GM23338 (cell line): ENCODE results near the gene SEC61G.

Experiments used
- EZH2 ChIP-seq: fragments of 200-600 bp; sonication (generic); IDR thresholded peaks from one replicate; pipeline ENCODE4 v1.8.0; 2017; ENCODE audit warnings: antibody characterized with exemption, mild to moderate bottlenecking, low read depth; ENCODE audit not compliant: unreplicated experiment
- EZH2phosphoT487 ChIP-seq: fragments of 200-600 bp; sonication (generic); IDR thresholded peaks from one replicate; pipeline ENCODE4 v1.8.1; 2018; ENCODE audit warnings: antibody characterized with exemption; ENCODE audit not compliant: unreplicated experiment
- JUNB ChIP-seq: IDR thresholded peaks from one replicate; pipeline ENCODE4 v1.6.1; 2016; ENCODE audit warnings: antibody characterized with exemption; ENCODE audit not compliant: unreplicated experiment
- NANOG ChIP-seq: IDR thresholded peaks from 2 replicates; pipeline ENCODE4 v1.6.1; 2016; ENCODE audit warnings: antibody characterized with exemption, borderline replicate concordance
- POLR2AphosphoS5 ChIP-seq: IDR thresholded peaks from 2 replicates; pipeline ENCODE4 v1.6.1; 2016; ENCODE audit warnings: antibody characterized with exemption, low read depth
- ZNF331 ChIP-seq: fragments of 250-450 bp; sonication (Bioruptor Pico); IDR thresholded peaks from 2 replicates; pipeline ENCODE4 v1.5.0; 2020; ENCODE audit warnings: low read depth, mild to moderate bottlenecking, moderate library complexity
- TF ChIP-seq, protein P1 (sequence below): IDR thresholded peaks from 2 replicates; pipeline ENCODE4 v1.6.1; 2016; ENCODE audit warnings: antibody characterized with exemption
- TF ChIP-seq, protein P2 (sequence below): IDR thresholded peaks from one replicate; pipeline ENCODE4 v1.6.1; 2018; ENCODE audit warnings: antibody characterized with exemption; ENCODE audit not compliant: unreplicated experiment
- TF ChIP-seq, protein P3 (sequence below), 2 experiments: fragments of 200-600 bp in 1 of 2; sonication (generic) in 1 of 2; conservative IDR thresholded peaks; 2 replicates each; pipeline versions ENCODE4 v1.5.1 to v1.6.1; 2016 to 2017; ENCODE audit warnings: antibody characterized with exemption in 2 of 2, low read depth in 2 of 2, mild to moderate bottlenecking in 2 of 2, moderate library complexity in 1 of 2
- TF ChIP-seq, protein P4 (sequence below): fragments of 250-450 bp; sonication (Bioruptor Pico); IDR thresholded peaks from 2 replicates; pipeline ENCODE4 v1.5.0; 2020; ENCODE audit warnings: mild to moderate bottlenecking, moderate library complexity

DNA sequence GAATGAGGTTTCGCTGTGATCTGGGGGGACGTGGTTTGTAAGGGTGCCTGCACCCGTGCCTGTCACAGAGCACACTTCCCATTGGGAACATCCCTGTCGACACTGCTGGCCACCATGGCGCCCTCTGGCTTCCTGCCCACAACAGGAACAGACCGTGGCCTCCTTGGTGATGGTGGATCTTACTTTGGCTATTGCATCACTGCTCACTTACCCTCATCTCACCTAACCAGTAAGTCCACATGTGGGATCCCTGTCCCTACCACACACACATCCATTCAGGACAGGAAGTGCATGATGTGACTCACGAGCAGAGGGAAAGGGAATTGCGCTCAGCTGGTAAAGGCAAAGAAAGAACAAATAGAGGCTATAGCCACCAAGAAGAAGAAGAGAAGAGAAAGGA is 26.2 kb upstream of the SEC61G start:
- TF ChIP-seq, protein P1, sequence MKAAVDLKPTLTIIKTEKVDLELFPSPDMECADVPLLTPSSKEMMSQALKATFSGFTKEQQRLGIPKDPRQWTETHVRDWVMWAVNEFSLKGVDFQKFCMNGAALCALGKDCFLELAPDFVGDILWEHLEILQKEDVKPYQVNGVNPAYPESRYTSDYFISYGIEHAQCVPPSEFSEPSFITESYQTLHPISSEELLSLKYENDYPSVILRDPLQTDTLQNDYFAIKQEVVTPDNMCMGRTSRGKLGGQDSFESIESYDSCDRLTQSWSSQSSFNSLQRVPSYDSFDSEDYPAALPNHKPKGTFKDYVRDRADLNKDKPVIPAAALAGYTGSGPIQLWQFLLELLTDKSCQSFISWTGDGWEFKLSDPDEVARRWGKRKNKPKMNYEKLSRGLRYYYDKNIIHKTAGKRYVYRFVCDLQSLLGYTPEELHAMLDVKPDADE: no peak
- TF ChIP-seq ZNF331 (CRISPR knock-in tag) (no peak), POLR2AphosphoS5 (no peak), NANOG (no peak), EZH2 (no peak), JUNB (no peak), EZH2phosphoT487 (no peak)
- TF ChIP-seq, protein P2, sequence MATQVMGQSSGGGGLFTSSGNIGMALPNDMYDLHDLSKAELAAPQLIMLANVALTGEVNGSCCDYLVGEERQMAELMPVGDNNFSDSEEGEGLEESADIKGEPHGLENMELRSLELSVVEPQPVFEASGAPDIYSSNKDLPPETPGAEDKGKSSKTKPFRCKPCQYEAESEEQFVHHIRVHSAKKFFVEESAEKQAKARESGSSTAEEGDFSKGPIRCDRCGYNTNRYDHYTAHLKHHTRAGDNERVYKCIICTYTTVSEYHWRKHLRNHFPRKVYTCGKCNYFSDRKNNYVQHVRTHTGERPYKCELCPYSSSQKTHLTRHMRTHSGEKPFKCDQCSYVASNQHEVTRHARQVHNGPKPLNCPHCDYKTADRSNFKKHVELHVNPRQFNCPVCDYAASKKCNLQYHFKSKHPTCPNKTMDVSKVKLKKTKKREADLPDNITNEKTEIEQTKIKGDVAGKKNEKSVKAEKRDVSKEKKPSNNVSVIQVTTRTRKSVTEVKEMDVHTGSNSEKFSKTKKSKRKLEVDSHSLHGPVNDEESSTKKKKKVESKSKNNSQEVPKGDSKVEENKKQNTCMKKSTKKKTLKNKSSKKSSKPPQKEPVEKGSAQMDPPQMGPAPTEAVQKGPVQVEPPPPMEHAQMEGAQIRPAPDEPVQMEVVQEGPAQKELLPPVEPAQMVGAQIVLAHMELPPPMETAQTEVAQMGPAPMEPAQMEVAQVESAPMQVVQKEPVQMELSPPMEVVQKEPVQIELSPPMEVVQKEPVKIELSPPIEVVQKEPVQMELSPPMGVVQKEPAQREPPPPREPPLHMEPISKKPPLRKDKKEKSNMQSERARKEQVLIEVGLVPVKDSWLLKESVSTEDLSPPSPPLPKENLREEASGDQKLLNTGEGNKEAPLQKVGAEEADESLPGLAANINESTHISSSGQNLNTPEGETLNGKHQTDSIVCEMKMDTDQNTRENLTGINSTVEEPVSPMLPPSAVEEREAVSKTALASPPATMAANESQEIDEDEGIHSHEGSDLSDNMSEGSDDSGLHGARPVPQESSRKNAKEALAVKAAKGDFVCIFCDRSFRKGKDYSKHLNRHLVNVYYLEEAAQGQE: no peak
- TF ChIP-seq, protein P3, sequence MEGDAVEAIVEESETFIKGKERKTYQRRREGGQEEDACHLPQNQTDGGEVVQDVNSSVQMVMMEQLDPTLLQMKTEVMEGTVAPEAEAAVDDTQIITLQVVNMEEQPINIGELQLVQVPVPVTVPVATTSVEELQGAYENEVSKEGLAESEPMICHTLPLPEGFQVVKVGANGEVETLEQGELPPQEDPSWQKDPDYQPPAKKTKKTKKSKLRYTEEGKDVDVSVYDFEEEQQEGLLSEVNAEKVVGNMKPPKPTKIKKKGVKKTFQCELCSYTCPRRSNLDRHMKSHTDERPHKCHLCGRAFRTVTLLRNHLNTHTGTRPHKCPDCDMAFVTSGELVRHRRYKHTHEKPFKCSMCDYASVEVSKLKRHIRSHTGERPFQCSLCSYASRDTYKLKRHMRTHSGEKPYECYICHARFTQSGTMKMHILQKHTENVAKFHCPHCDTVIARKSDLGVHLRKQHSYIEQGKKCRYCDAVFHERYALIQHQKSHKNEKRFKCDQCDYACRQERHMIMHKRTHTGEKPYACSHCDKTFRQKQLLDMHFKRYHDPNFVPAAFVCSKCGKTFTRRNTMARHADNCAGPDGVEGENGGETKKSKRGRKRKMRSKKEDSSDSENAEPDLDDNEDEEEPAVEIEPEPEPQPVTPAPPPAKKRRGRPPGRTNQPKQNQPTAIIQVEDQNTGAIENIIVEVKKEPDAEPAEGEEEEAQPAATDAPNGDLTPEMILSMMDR (conservative IDR thresholded peaks at IDR 0.05; ENCODE audit: low read depth in 2 of 2): peak; percentile 35 to 71
- TF ChIP-seq, protein P4, sequence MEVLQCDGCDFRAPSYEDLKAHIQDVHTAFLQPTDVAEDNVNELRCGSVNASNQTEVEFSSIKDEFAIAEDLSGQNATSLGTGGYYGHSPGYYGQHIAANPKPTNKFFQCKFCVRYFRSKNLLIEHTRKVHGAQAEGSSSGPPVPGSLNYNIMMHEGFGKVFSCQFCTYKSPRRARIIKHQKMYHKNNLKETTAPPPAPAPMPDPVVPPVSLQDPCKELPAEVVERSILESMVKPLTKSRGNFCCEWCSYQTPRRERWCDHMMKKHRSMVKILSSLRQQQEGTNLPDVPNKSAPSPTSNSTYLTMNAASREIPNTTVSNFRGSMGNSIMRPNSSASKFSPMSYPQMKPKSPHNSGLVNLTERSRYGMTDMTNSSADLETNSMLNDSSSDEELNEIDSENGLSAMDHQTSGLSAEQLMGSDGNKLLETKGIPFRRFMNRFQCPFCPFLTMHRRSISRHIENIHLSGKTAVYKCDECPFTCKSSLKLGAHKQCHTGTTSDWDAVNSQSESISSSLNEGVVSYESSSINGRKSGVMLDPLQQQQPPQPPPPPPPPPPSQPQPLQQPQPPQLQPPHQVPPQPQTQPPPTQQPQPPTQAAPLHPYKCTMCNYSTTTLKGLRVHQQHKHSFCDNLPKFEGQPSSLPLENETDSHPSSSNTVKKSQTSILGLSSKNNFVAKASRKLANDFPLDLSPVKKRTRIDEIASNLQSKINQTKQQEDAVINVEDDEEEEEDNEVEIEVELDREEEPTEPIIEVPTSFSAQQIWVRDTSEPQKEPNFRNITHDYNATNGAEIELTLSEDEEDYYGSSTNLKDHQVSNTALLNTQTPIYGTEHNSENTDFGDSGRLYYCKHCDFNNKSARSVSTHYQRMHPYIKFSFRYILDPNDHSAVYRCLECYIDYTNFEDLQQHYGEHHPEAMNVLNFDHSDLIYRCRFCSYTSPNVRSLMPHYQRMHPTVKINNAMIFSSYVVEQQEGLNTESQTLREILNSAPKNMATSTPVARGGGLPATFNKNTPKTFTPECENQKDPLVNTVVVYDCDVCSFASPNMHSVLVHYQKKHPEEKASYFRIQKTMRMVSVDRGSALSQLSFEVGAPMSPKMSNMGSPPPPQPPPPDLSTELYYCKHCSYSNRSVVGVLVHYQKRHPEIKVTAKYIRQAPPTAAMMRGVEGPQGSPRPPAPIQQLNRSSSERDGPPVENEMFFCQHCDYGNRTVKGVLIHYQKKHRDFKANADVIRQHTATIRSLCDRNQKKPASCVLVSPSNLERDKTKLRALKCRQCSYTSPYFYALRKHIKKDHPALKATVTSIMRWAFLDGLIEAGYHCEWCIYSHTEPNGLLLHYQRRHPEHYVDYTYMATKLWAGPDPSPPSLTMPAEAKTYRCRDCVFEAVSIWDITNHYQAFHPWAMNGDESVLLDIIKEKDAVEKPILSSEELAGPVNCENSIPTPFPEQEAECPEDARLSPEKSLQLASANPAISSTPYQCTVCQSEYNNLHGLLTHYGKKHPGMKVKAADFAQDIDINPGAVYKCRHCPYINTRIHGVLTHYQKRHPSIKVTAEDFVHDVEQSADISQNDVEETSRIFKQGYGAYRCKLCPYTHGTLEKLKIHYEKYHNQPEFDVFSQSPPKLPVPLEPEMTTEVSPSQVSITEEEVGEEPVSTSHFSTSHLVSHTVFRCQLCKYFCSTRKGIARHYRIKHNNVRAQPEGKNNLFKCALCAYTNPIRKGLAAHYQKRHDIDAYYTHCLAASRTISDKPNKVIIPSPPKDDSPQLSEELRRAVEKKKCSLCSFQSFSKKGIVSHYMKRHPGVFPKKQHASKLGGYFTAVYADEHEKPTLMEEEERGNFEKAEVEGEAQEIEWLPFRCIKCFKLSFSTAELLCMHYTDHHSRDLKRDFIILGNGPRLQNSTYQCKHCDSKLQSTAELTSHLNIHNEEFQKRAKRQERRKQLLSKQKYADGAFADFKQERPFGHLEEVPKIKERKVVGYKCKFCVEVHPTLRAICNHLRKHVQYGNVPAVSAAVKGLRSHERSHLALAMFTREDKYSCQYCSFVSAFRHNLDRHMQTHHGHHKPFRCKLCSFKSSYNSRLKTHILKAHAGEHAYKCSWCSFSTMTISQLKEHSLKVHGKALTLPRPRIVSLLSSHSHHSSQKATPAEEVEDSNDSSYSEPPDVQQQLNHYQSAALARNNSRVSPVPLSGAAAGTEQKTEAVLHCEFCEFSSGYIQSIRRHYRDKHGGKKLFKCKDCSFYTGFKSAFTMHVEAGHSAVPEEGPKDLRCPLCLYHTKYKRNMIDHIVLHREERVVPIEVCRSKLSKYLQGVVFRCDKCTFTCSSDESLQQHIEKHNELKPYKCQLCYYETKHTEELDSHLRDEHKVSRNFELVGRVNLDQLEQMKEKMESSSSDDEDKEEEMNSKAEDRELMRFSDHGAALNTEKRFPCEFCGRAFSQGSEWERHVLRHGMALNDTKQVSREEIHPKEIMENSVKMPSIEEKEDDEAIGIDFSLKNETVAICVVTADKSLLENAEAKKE (CRISPR knock-in tag): no peak
